Tongue (tissue), 2 donors: ENCODE measurements around the gene LURAP1L. TPM values are rescaled to one million over a fixed set of nuclear protein-coding genes. Genes with fewer than 3 reads are reported as not detected.

ENCODE experiments used
- DNase-seq: peaks from one replicate; pipeline ENCODE4 v3.0.0-alpha.2; 2015
- total RNA-seq: library from RNA; depleted of rRNA; stranded (reverse); fragments of >200 nt; gene quantifications from one replicate; pipeline ENCODE4 v1.2.3, GENCODE V29; 2014

The LURAP1L gene
- total RNA-seq, 1 donor from 2014 or later, result 7.2 TPM

DNA sequence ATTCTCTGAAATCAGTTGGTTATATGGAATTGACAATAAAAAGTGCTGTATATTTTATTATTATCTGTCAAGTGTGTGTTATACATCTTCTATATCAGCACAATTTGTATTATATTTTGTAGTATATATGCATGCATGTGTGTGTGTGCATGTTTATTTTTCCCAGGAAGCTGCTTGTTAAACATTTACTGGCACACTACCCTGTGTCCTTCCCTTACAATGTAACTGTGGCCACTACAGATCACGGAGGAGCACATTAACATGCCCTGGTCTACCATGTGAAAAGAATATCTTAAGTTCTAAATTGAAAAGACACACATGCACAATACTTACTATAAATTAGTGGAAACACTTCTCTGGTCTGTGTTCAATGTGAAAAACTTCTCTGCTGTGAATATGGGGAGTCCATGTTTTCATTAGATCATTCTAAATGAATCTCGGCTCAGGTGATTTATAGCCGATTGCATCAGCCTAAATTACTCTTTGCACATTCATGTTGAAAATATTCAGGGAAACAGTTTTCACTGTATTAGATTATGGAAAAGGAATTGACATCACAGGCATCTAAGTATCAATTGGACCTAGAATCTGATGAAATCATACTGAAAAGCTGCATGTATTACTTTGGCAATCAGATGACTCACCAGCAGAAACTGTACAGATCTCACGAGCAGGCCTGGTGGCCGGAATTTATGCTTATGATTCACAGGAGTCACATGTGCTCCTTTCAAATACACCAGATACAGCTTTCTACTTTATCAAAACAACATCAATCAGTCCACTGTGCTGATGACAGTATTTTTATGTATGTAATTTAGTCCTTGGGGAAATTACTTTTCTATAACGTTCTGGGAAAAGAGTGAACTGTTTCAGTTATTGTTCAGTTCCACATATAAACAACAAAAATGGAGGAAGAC lies 39.4 kb downstream of the LURAP1L start:
- peak; percentile 67 for DNase-seq

- no peak for DNase-seq
Measured at GRCh38 chr9:12814877-12815237, 40.0 kb downstream of the LURAP1L start.

DNA sequence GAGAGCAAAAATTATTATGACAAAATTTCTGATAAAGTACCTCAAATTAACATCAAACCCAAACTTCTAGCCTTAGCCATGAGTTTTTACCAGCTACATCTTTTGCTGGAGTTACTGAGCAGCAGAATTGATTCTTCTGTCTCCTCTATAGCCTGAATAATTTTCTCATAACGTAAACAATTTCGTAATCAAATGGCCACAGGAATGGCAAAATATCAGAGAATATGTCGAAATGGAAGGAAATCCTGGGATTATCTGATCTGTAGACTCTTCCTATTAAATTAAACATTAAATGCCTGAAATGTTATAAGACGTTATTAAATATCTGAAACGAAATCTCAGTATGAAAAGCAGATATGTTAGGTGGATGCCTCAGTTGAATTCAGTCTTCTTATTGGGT lies 41.1 kb downstream of the LURAP1L start:
- no peak for DNase-seq

DNA sequence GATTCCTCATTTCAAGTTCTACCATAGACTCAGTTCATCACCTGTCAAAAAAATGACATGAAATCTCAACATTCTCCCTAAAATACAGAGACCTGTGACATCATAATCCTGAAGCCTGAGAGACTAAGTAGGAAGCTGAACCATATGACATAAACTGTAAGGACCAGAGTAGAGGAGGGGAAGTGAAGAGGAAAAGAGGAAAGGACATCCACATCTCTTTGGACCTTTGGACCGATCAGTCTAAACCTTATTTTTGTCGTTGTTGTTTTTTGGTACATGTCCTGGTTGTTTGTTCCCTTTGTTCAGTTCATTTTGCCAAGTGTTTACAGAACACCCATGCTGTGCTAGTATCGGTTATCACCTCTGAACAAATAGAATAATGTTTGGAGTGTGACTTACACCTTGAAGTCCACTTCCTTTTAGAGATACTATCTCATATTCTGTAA lies 41.9 kb downstream of the LURAP1L start:
- no peak for DNase-seq

- DNase-seq, result no peak
Measured at GRCh38 chr9:12817702-12818101, 42.9 kb downstream of the LURAP1L start.

GRCh38 chr9:12818431-12819000 lies 43.7 kb downstream of the LURAP1L start:
- DNase-seq, result no peak

GRCh38 chr9:12819436-12820185 lies 44.8 kb downstream of the LURAP1L start:
- no peak for DNase-seq

- DNase-seq, result no peak
Measured at GRCh38 chr9:12822111-12822510, 47.3 kb downstream of the LURAP1L start.

GRCh38 chr9:12826924-12827565 lies 52.2 kb downstream of the LURAP1L start:
- DNase-seq, result no peak

DNA sequence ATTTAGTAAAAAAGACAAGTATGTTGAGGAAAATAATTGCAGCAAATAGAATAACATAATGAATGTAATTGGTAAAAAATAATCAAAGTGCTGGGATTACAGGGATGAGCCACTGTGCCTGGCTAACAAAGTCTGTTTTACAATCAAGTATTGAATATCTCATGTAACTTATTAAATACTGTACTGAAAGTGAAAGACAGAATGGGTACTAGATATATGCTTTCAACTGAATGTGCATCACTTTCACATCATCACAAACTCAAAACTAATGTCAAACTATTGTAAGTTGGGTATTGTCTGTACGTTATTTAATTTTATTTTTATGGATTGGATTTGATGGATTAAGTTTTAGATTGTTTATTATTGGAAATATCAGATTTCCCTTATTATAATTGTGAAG lies 58.9 kb downstream of the LURAP1L start:
- no peak for DNase-seq

- no peak for DNase-seq
Measured at GRCh38 chr9:12838546-12838945, 63.7 kb downstream of the LURAP1L start.

DNA sequence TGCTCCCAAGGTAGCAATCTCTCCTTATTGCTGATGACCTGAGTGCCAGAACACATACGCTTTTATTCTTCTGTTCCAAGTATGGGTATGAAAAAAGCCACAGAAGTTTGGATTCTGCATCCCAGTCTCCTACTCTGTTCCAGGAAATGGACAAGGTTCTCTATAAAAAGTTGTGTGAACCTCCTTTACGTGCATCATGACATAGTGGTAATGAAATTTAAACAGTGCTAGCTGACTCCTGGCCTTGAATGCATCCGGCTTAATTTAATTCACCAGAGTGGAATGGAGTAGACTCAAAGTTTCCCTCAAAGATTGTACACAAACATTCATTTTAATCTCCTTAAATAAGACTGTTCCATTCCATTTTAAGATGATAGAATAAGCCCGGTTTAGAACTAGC lies 68.9 kb downstream of the LURAP1L start:
- DNase-seq, result no peak

DNA sequence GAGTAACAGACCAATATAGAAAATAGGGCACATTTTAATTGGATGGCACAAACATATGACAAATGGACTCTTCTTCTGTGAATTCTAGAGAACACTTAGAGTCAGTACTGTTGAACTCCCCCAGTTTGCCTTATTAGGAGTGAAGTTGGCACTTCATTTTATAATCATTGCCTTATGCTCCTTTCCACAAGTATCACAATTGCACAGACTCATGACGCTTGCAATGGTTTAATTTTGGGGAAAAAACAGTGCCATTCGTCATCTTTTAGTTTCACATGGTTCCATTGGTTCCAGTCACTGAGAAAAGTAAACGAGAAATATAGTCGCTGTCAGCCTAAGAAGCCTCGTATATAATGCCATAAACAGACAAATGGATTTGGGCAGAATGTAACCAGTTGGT lies 71.2 kb downstream of the LURAP1L start:
- DNase-seq, result peak; percentile 40

- DNase-seq, result no peak
Measured at GRCh38 chr9:12847561-12847960, 72.7 kb downstream of the LURAP1L start.

DNA sequence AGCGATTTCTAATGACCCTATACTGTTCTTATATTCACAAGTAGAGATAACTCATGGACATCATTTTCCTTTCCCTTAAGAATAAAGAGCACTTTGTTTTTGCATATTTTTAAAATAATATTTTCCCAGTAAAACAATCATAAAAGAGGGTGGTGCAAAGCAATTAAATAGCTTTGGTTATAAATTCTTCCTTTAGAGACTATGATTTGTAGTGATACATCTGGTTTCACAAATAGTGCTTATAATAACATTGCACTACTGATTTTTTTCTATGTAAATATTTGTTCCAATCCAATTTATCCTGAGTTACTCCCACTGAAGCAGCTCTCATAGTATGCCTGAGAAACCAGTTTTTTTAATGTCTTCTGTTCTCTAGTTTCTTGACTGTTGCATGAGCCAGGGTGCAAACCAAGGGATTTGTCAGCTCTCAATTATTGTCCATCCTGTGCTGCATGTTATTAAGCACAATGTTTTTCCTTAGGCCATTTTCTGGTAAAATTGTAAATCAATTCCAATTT lies 74.7 kb downstream of the LURAP1L start:
- no peak for DNase-seq

DNA sequence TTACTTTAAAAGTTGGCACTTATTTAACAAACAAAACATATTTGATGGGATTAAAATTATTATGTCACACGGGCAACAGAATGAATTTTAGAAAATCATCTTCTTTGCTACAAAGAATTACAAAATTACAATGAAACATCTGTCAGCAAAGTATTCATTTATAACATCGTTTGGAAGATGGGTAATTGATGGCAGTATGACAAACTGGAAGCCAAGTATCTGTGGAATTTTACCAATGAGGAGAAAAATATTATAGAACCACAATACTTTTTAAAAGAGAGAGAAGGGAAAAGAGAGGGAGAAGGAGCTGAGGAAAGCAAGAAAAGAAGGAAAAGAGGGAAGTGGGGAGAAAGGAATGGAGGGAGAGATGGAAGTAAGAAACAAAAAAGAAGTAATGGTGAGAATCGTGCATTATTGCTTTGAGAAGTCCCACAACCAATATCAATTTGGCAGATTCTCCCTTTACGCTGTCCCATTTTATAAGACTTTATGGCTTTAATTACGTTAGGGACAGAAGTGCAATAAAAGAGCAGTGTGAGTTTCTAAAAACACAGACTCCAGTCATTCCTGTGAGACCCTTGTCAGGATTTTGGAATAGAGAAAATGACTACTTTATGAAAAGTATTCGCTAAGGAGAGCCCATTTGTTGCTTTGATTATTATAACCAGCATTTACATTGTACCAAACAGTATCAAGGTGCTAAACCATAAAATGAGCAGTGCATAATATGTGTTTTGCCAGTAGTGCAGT lies 76.7 kb downstream of the LURAP1L start:
- DNase-seq, result no peak

GRCh38 chr9:12853051-12853450 lies 78.2 kb downstream of the LURAP1L start:
- no peak for DNase-seq

- no peak for DNase-seq
Measured at GRCh38 chr9:12854221-12854620, 79.4 kb downstream of the LURAP1L start.

GRCh38 chr9:12855066-12855465 lies 80.2 kb downstream of the LURAP1L start:
- no peak for DNase-seq

DNA sequence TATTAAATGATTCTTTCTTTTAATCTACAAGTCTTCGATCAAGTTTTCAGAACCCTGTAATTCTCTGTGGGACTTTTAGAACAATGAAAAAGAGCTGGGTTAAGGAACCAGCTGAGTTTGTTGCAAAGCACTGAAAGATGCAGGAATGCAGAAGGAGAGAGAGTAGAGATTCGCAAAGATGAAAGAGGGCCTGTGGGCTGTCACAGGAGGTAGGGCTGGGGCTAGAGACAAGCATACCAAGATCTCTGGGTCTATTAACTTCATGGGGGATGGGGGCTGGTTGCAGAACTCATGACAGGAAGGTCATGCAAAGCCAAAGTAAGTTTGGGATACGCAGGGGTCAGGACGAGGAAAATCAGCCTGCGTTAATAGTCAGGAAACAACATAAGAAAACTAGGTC lies 81.8 kb downstream of the LURAP1L start:
- DNase-seq, result no peak

GRCh38 chr9:12859704-12860251 lies 85.0 kb downstream of the LURAP1L start:
- no peak for DNase-seq
